K562 (cell line): ENCODE data around the gene ASGR1. TPM values are rescaled to one million over a fixed set of nuclear protein-coding genes. Genes with fewer than 3 reads are reported as not detected.
A peak's percentile ranks its signal among the peaks of the same experiment; 100 is the strongest.

Experiments used
- ATAC-seq: fragments of 200-7000 bp; cut with Tn5 transposase; 3 replicates; pipeline ENCODE4 v1.9.1; 2020; ENCODE audit warnings: moderate library complexity
- BruUV-seq: library from RNA; stranded (reverse); fragments of 400-500 nt; replicated peaks from 2 replicates; lab custom pipeline; 2021; lab: Mats Ljungman, UMichigan
- CTCF ChIA-PET: fragments of 300-600 bp; formaldehyde crosslinking; extraction: SDS; loops from one replicate; lab custom pipeline; 2021; ENCODE audit warnings: low intra/inter-chr PET ratio; lab: Yijun Ruan, JAX
- POLR2A ChIA-PET: fragments of 300-600, 350-650 bp; sonication (Branson Sonifier 250); formaldehyde crosslinking; extraction: SDS; loops from one replicate; lab custom pipeline; 2021; ENCODE audit warnings: antibody characterized with exemption, inconsistent platforms; lab: Yijun Ruan, JAX
- DNase-seq, 4 experiments: peaks; one replicate each; pipeline versions ENCODE4 v3.0.0 to v3.0.0-alpha.2; 2011 to 2018; ENCODE audit warnings: low spot score in 3 of 4, mixed read lengths in 3 of 4; ENCODE audit errors: extremely low read depth in 1 of 4
- FAIRE-seq: peaks from 2 replicates; lab custom pipeline; 2011; peaks lifted over from hg19 to GRCh38; lab: Jason Lieb, UNC
- H2AFZ ChIP-seq: 2 replicates; pipeline ENCODE4 v1.6.0; 2011; ENCODE audit warnings: low read depth, low read length, control low read depth, inconsistent platforms
- H3K27ac ChIP-seq: fragments of 200-600 bp; 3 replicates; pipeline ENCODE4 v1.8.0; 2011; ENCODE audit warnings: low read depth, mild to moderate bottlenecking, control low read depth, inconsistent platforms, low read length, moderate library complexity, mixed read lengths; ENCODE audit errors: extremely low read depth
- H3K27me3 ChIP-seq, 2 experiments: fragments of 300-600 bp in 1 of 2; 2 replicates in 1 of 2; 3 replicates in 1 of 2; pipeline versions ENCODE4 v1.6.0 to v1.8.0; 2011; ENCODE audit warnings: inconsistent platforms in 2 of 2, low read length in 2 of 2, mild to moderate bottlenecking in 1 of 2, mixed read lengths in 1 of 2, moderate library complexity in 1 of 2; ENCODE audit not compliant: control insufficient read depth in 2 of 2, insufficient read depth in 2 of 2
- H3K36me3 ChIP-seq: fragments of 300-600 bp; 3 replicates; pipeline ENCODE4 v1.8.0; 2011; ENCODE audit warnings: mild to moderate bottlenecking, low read length, inconsistent platforms; ENCODE audit not compliant: control insufficient read depth, insufficient read depth
- H3K4me1 ChIP-seq, 2 experiments: fragments of 200-600 bp in 1 of 2; replicated peaks in 1 of 2; 2 replicates in 1 of 2; 3 replicates in 1 of 2; pipeline versions ENCODE4 v1.5.1 to v1.8.0; 2011; ENCODE audit warnings: inconsistent platforms in 2 of 2, low read length in 2 of 2, mild to moderate bottlenecking in 1 of 2, mixed read lengths in 1 of 2, moderate library complexity in 1 of 2; ENCODE audit not compliant: control insufficient read depth in 2 of 2, insufficient read depth in 2 of 2
- H3K4me2 ChIP-seq: 2 replicates; pipeline ENCODE4 v1.6.1; 2011; ENCODE audit warnings: low read length, control low read depth, inconsistent platforms, mixed read lengths; ENCODE audit not compliant: insufficient read depth
- H3K4me3 ChIP-seq: fragments of 200-600 bp; sonication (generic), shearing (Covaris generic); 2 replicates; pipeline ENCODE4 v1.5.1; 2016; ENCODE audit warnings: control low read depth, inconsistent platforms
- H3K79me2 ChIP-seq: fragments of 200-600 bp; 3 replicates; pipeline ENCODE4 v1.8.0; 2011; ENCODE audit warnings: low read length, inconsistent platforms; ENCODE audit not compliant: control insufficient read depth, insufficient read depth
- H3K9ac ChIP-seq, 2 experiments: 2 replicates each; pipeline versions ENCODE4 v1.6.0 to v1.6.1; 2011; ENCODE audit warnings: low read depth in 2 of 2, low read length in 2 of 2, control low read depth in 1 of 2, inconsistent platforms in 1 of 2, mild to moderate bottlenecking in 1 of 2, mixed read lengths in 1 of 2; ENCODE audit not compliant: insufficient read depth in 1 of 2
- H3K9me1 ChIP-seq: one replicate; pipeline ENCODE4 v1.6.0; 2011; ENCODE audit warnings: inconsistent platforms, mild to moderate bottlenecking, low read length, moderate library complexity; ENCODE audit not compliant: control insufficient read depth, insufficient read depth
- H3K9me3 ChIP-seq: replicated peaks from 2 replicates; pipeline ENCODE4 v1.5.1; 2011; ENCODE audit warnings: low read depth, low read length, inconsistent platforms; ENCODE audit not compliant: control insufficient read depth, insufficient read depth
- H4K20me1 ChIP-seq: replicated peaks from 2 replicates; pipeline ENCODE4 v1.6.1; 2011; ENCODE audit warnings: low read length, inconsistent platforms, mixed read lengths; ENCODE audit not compliant: control insufficient read depth, insufficient read depth
- ARID1B ChIP-seq: fragments of 450-650 bp; IDR thresholded peaks from 2 replicates; pipeline ENCODE4 v1.6.1; 2016; ENCODE audit warnings: antibody characterized with exemption, mild to moderate bottlenecking, inconsistent platforms
- ATF7 ChIP-seq: fragments of 450-650 bp; IDR thresholded peaks from 2 replicates; pipeline ENCODE4 v1.7.1; 2014; ENCODE audit warnings: mild to moderate bottlenecking, moderate library complexity
- BMI1 ChIP-seq: fragments of 150-350 bp; IDR thresholded peaks from 2 replicates; pipeline ENCODE4 v1.6.1; 2014; ENCODE audit warnings: low read length
- CREB1 ChIP-seq, 2 experiments: sonication (generic) in 1 of 2; formaldehyde crosslinking in 1 of 2; IDR thresholded peaks; 2 replicates each; pipeline versions ENCODE4 v1.6.1 to v1.8.0; 2012 to 2022; ENCODE audit warnings: inconsistent platforms in 1 of 2, mild to moderate bottlenecking in 1 of 2, missing genetic modification reagents in 1 of 2, moderate library complexity in 1 of 2
- CREM ChIP-seq: IDR thresholded peaks from 2 replicates; pipeline ENCODE4 v1.6.1; 2014; ENCODE audit warnings: antibody characterized with exemption, low read depth
- CSDE1 ChIP-seq, 2 experiments: fragments of 450-650 bp; IDR thresholded peaks; 2 replicates each; pipeline ENCODE4 v1.6.1; 2016; ENCODE audit warnings: mild to moderate bottlenecking in 1 of 2
- CTBP1 ChIP-seq: fragments of 450-650 bp; IDR thresholded peaks from 2 replicates; pipeline ENCODE4 v1.6.1; 2016; ENCODE audit warnings: borderline replicate concordance
- MAFG ChIP-seq: fragments of 450-650 bp; conservative IDR thresholded peaks from 2 replicates; pipeline ENCODE4 v1.6.1; 2016; ENCODE audit warnings: missing genetic modification characterization, missing compliant biosample characterization
- MXI1 ChIP-seq: IDR thresholded peaks from 2 replicates; pipeline ENCODE4 v1.6.1; 2011; ENCODE audit warnings: low read depth, mild to moderate bottlenecking, improper control_type of control experiment, low read length
- PRDM10 ChIP-seq: fragments of 450-650 bp; IDR thresholded peaks from 2 replicates; pipeline ENCODE4 v1.6.1; 2018; ENCODE audit not compliant: partially characterized antibody
- SP1 ChIP-seq: sonication (generic); formaldehyde crosslinking; IDR thresholded peaks from 2 replicates; pipeline ENCODE4 v1.8.1; 2022; ENCODE audit warnings: mild to moderate bottlenecking, missing genetic modification reagents
- TFAP4 ChIP-seq: sonication (generic); formaldehyde crosslinking; IDR thresholded peaks from 2 replicates; pipeline ENCODE4 v1.8.0; 2022; ENCODE audit warnings: missing genetic modification reagents, mild to moderate bottlenecking, moderate library complexity, borderline replicate concordance
- TOE1 ChIP-seq, 2 experiments: fragments of 450-650 bp in 1 of 2; sonication (generic) in 1 of 2; formaldehyde crosslinking in 1 of 2; IDR thresholded peaks; 2 replicates each; pipeline versions ENCODE4 v1.7.1 to v1.8.0; 2016 to 2022; ENCODE audit warnings: borderline replicate concordance in 2 of 2, mild to moderate bottlenecking in 2 of 2, antibody characterized with exemption in 1 of 2, inconsistent platforms in 1 of 2, low read depth in 1 of 2, missing genetic modification reagents in 1 of 2, moderate library complexity in 1 of 2
- TRIM28 ChIP-seq: fragments of 450-650 bp; IDR thresholded peaks from 2 replicates; pipeline ENCODE4 v1.6.1; 2017
- ZKSCAN3 ChIP-seq: fragments of 250-450 bp; sonication (Bioruptor Pico); IDR thresholded peaks from 2 replicates; pipeline ENCODE4 v1.4.0; 2020
- ZNF740 ChIP-seq, 3 experiments: fragments of 200-800 bp in 1 of 3; sonication (Bioruptor generic) in 1 of 3; sonication (generic) in 1 of 3; formaldehyde crosslinking in 1 of 3; IDR thresholded peaks; 2 replicates each; pipeline versions ENCODE4 v1.6.1 to v1.8.0; 2016 to 2022; ENCODE audit warnings: mild to moderate bottlenecking in 2 of 3, missing compliant biosample characterization in 2 of 3, missing genetic modification characterization in 2 of 3, missing genetic modification reagents in 1 of 3
- WGBS: fragments of 100-300 bp; shearing (Covaris generic); methylation state at CpG from one replicate; pipeline ENCODE4 v1.1.6; 2016; ENCODE audit warnings: low coverage, mixed read lengths; ENCODE audit not compliant: insufficient coverage; ENCODE audit errors: missing lambda C conversion rate; 5-methylcytosine and 5-hydroxymethylcytosine counted together
- in situ Hi-C: fragments of 300-500 bp; cut with MboI; formaldehyde crosslinking; loops from 4 replicates; pipeline ENCODE4 v1.15.0; 2018; ENCODE audit warnings: inconsistent platforms, mixed read lengths
- intact Hi-C: fragments of 100-400 bp; cut with micrococcal nuclease; formaldehyde crosslinking; loops from 2 replicates; pipeline ENCODE4 v1.14.2; 2022
- polyA plus RNA-seq, 8 experiments: library from polyadenylated mRNA; depleted of rRNA in 4 of 8; stranded (reverse) in 5 of 8; unstranded in 3 of 8; fragments of >200 nt; fragmentation: Nextera tagmentation in 2 of 8; fragmentation: Illumina TruSeq in 1 of 8; extraction: Ambion mirVana in 2 of 8; extraction: Trizol in 1 of 8; gene quantifications; 2 replicates each; pipeline versions ENCODE4 v1.2.1 to v1.2.3, GENCODE V29; 2011 to 2014; ENCODE audit warnings: inconsistent platforms in 1 of 8, missing spikeins in 1 of 8
- total RNA-seq, 7 experiments: library from RNA; depleted of rRNA in 6 of 7; stranded (reverse); fragments of >200 nt in 6 of 7; fragmentation: Illumina TruSeq in 2 of 7; extraction: Trizol in 2 of 7; gene quantifications; 2 replicates each; pipeline versions ENCODE4 v1.2.1 to v1.2.3, GENCODE V29; 2011 to 2021; ENCODE audit warnings: low replicate concordance in 1 of 7

The ASGR1 gene
- total and polyA plus RNA-seq, 9 of the 15 experiments (the other 6 are each of a cell fraction or from before 2014, with no cell fraction given) = 0.11 to 1.0 (median 0.64) TPM; not detected in 2

- Histone ChIP-seq H3K4me3 (peak overlapping the region; percentile 45), H2AFZ (peak overlapping the region; percentile 87), H4K20me1 (peaks cover 3% of the 10 kb centered on the region; the same call in 1 of the 2 replicates), H3K9ac (peak overlapping the region in 1 of 2 experiments; percentile 66; a peak in 1 of 4 replicates), H3K4me1 (peaks cover 7 to 32% of the 10 kb centered on the region in 2 experiments; a peak in 4 of 5 replicates), H3K4me2 (peak overlapping the region; percentile 76), H3K36me3 (peaks cover 21% of the 10 kb centered on the region; the same call in 2 of the 3 replicates), H3K9me1 (no peaks in the 10 kb centered on the region), H3K9me3 (no peaks in the 10 kb centered on the region), H3K27ac (no peak overlapping the region; the same call in 2 of the 3 replicates), H3K27me3 (no peaks in the 10 kb centered on the region), H3K79me2 (no peaks in the 10 kb centered on the region)
- in situ Hi-C loops (no loop called here), intact Hi-C loops (no loop called here)
- peak; percentile 99 for ATAC-seq
- BruUV-seq = no TSS peak
- DNase-seq = peak; percentile 88 to 96 (median 94)
- ChIA-PET CTCF (no interaction called here), POLR2A (no interaction called here)
- 9% methylated on average over 16 of the region's 34 CpGs for WGBS
- peak; percentile 42 for FAIRE-seq
- peak; percentile 67; the same call in 1 of the 2 replicates for TF ChIP-seq ATF7
- TF ChIP-seq TRIM28 = no peak
- peak; percentile 28; the same call in 1 of the 2 replicates for TF ChIP-seq CREB1 (IDR thresholded peaks at IDR 0.05)
- 0 out of 2 replicates have a peak, but pooled peaks have one; percentile 36 for TF ChIP-seq CREB1 (CRISPR knock-in tag; IDR thresholded peaks at IDR 0.05)
- TF ChIP-seq CTBP1 = peak; percentile 33; the same call in 1 of the 2 replicates
- 0 out of 2 replicates have a peak, but pooled peaks have one; percentile 18 for TF ChIP-seq ZNF740 (CRISPR knock-in tag; IDR thresholded peaks at IDR 0.05)
- no peak for TF ChIP-seq ZNF740 (tag; IDR thresholded peaks at IDR 0.05)
- TF ChIP-seq PRDM10 = peak; percentile 92
- no peak for TF ChIP-seq ZKSCAN3
- TF ChIP-seq ARID1B = no peak
- TF ChIP-seq TOE1 (IDR thresholded peaks at IDR 0.05; ENCODE audit: borderline replicate concordance) = no peak
- TF ChIP-seq TOE1 (CRISPR knock-in tag; IDR thresholded peaks at IDR 0.05; ENCODE audit: borderline replicate concordance, low read depth) = no peak
- TF ChIP-seq BMI1 = peak; percentile 81
- TF ChIP-seq CSDE1 (IDR thresholded peaks at IDR 0.05) = peak in 1 of 2 experiments; percentile 94; a peak in 2 of 4 replicates
- TF ChIP-seq MAFG (tag) = no peak
- peak; percentile 87 for TF ChIP-seq MXI1
- peak; percentile 45; the same call in 1 of the 2 replicates for TF ChIP-seq TFAP4
- TF ChIP-seq CREM = peak; percentile 73
- TF ChIP-seq SP1 (CRISPR knock-in tag) = 0 out of 2 replicates have a peak, but pooled peaks have one; percentile 47
These were observed 25.8 kb upstream of the ASGR1 start for GRCh38 chr17:7204828-7205461.
